ENCODE data around the gene TBC1D22A.

Gene TBC1D22A

GRCh38 chr22:47032956-47033647 is 270.7 kb downstream of the TBC1D22A start:
- no peak for DNase-seq (ENCODE audit: low read depth)

DNA sequence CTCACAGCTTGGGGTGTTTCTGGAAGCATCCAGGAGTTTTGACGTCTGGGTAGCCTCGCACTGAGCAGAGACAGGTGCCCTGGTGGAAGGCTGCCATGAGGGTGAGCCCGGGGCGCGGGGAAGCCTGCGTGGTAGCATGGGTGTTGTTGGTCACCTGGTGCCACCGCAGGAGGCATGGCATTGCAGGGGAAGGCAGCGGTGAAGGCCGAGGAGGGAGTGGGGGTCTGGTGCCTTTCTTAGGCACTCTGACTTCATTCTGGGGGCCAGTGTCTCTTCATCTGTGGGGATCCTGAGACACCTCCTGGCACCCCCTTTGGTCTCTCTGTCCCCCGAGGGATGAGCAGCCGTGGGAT is 271.2 kb downstream of the TBC1D22A start:
- DNase-seq (ENCODE audit: low read depth): no peak

- no peak for DNase-seq (ENCODE audit: low read depth)
Observed at GRCh38 chr22:47034076-47034808, 271.8 kb downstream of the TBC1D22A start.

GRCh38 chr22:47034905-47035419 is 272.5 kb downstream of the TBC1D22A start:
- DNase-seq (ENCODE audit: low read depth): no peak

DNA sequence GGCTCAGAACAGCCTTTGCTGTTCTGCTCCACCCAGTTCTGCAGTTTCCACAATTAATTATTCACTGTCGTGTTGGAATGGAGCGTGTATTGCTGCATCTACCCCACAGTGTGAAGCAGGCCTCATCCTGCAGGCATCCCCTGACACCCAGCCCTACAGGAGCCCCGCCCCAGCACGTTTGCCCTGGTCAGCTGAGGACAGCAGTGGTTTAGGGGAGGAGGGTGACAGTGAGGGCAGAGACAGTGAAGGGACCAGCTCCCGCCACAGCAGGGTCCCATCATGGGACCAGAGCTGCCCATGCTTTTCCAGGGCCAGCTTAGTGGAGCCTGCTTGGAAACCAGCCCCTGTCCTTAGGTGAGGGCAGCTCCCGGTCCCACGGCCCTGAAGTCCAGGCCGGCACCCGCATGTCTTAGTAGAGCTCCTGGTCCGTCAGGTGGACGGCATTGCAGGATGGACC is 273.0 kb downstream of the TBC1D22A start:
- no peak for DNase-seq (ENCODE audit: low read depth)

GRCh38 chr22:47036352-47036751 is 273.9 kb downstream of the TBC1D22A start:
- no peak for DNase-seq (ENCODE audit: low read depth)

DNA sequence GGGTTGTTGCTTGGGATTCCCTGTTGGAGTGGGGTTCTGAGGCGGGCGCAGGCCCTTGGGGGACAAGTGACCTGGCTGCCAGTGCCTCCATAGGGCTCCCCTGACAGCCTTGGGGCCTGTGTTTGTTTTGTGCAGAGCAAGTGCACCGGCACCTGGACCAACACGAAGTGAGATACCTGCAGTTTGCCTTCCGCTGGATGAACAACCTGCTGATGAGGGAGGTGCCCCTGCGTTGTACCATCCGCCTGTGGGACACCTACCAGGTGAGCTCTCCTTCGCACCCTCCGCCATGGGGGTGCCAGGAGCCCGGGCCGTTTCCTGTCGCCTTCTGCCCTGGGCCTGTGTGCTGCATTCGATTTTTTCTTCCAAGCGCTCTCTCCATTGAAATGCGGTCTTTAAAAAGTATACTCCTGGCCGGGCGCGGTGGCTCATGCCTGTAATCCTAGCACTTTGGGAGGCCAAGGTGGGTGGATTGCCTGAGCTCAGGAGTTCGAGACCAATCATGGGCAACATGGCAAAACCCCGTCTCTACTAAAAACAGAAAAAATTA is 274.6 kb downstream of the TBC1D22A start:
- no peak for DNase-seq (ENCODE audit: low read depth)

- no peak for DNase-seq (ENCODE audit: low read depth)
Observed at GRCh38 chr22:47038206-47038835, 275.9 kb downstream of the TBC1D22A start.

DNA sequence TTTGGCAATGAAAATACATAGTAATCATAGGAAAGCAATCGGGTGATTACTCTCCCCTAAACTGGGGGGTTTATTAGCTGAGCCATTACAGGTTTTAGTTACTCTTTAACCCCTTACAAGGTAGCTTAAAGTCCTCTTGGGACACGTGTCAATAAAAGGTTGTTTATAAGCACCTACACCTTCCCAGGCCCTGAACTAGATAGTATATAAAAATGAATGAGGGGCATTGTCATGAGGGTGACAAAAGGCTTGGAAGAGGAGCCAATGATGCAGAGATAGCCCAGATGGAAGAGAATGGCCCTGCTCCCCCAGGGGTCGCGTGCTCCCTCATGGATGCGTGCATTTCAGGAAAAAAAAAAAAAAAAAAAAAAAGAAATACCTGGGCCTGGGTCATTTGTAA is 276.9 kb downstream of the TBC1D22A start:
- DNase-seq (ENCODE audit: low read depth): no peak

GRCh38 chr22:47040486-47041270 is 278.2 kb downstream of the TBC1D22A start:
- no peak for DNase-seq (ENCODE audit: low read depth)

DNA sequence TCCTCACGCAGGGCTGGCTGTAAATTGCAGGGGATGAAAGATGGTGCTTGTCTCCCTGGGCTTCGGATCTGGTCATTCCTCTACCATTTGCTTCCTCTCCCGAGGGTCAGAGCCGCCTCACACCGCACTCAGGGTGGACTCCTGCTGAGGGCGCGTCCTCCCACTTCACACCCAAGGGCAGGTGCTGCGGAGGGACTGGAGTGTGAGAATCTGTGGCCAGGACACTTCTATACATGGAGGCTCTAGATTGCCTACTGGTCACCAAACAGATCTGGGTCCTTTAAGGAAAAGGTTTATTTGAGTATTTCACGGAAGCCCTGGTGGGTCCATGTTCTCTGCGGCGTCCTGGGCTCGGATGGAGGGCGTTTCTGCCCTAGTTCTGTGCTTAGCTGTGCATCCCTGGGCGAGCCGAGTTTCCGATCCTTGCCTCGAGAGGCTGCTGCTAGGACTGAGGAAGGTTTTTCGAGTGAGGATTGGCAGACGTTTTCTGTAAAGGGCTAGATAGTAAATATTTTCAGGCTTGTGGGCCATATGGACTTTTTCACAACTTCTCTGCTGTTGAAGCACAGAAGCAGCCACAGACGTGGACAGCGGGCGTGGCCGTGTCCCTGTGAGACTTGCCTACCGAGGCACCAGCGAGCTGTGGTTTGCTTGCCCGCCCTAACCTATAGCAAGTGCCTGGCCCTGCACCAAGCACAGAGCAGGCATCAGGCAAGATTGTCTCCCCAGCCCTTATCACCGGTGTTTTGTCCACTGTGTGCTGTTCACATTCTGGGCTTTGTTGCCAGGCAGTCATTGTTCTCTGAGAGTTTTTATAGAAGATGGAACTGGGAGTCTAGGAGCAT is 279.0 kb downstream of the TBC1D22A start:
- no peak for DNase-seq (ENCODE audit: low read depth)

DNA sequence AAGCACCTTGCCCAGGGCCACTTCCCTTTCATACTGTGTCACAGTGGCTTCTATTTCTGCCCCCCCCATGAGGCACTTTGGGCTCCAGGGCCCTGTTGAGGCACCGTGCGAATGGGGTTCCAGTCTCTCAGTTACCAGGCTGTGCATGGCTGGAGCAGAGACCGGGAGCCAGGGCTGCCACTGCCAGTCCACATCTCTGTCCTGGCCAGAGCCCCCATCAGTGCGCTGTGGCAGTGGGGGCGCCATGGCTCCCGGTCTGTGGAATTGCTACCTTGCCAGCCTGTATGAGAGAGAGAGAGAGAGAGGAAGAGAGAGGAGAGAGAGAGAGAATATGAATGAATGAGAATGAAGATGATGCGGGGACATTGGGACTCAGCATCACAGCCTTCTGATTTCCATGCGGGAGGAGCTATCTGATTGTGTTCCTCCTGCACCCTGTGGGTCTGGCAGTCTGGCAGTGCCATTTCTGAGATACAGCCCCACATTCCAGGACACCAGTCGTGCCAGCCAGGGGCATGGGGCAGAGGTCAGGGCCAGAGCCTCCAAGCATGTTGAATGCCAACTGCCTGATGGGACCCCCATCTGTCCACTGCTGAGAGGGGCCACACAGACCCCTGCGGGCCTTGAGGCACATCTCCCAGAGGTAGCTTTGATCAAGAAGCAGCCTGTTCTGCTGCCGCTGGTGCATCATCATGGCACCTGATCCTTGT is 279.8 kb downstream of the TBC1D22A start:
- DNase-seq (ENCODE audit: low read depth): no peak

DNA sequence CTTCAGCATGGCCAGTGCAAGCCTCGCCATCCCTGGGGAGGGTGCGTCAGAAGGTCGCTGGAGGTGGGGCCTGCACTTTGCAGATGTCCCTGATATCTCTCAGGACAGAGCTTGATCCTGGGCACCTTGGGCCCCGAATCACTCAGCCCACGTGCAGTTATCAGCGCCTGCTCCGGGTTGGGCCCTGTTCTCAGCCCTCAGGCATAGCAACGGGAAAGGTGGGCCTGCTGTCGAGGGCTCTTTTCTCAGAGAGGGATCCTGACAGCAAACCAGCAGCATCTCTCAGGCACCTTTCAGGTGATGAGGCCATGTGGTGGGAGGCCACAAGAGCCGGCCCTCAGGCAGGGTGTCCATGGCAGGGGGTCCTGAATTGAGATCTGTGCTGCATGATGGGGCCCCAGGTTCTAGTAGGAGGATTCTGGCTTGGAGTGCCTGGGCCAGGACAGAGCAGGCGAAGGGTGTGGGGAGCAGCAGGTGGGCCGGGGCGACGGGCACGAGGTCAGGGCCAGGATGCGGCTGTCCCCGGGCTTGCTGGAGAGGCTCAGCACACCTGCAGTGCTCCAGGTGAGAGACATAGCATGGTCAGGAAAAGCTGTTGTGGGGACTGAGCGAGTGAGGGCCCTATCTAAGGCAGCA is 280.5 kb downstream of the TBC1D22A start:
- DNase-seq (ENCODE audit: low read depth): no peak

GRCh38 chr22:47043835-47044721 is 281.6 kb downstream of the TBC1D22A start:
- no peak for DNase-seq (ENCODE audit: low read depth)

DNA sequence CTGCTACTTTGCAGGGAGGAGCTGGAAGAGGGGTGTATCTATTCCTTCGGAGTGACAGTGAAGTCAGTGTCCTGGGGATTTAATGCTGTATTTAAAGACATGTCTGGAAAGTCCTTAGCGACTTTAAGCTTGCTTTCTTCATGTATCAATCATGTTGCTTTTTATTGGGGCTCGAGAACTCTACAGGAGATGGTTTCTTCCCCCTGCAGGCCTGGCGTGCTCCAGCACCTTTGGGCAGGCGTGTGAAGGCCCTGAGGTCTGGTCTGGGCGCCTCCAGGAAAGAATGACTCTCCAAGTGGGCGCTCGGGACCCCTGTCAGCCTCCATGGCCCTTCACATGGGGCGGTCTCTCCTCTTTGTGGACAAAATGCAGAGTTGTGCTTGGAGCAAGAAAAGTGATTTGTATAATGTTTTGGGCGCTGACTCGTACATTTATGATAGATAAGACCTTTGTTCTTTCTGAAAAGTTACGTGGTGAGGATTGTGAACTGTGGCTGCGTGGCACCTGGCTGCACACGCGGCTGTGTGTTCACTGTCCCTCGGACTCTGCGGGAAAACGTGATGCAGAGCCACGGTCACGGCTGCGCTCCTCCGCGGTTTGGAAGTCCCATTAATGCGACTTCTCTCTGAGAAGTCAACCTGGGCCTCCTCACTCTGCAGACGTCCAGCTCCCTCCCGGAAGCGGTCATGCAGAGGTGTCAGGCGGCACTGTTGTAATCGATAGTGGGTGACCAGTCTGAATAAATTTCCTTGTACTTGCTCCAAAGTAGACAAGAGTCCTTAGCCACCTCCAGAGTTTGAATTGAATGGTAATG is 282.5 kb downstream of the TBC1D22A start:
- no peak for DNase-seq (ENCODE audit: low read depth)

GRCh38 chr22:47045691-47046410 is 283.4 kb downstream of the TBC1D22A start:
- no peak for DNase-seq (ENCODE audit: low read depth)

DNA sequence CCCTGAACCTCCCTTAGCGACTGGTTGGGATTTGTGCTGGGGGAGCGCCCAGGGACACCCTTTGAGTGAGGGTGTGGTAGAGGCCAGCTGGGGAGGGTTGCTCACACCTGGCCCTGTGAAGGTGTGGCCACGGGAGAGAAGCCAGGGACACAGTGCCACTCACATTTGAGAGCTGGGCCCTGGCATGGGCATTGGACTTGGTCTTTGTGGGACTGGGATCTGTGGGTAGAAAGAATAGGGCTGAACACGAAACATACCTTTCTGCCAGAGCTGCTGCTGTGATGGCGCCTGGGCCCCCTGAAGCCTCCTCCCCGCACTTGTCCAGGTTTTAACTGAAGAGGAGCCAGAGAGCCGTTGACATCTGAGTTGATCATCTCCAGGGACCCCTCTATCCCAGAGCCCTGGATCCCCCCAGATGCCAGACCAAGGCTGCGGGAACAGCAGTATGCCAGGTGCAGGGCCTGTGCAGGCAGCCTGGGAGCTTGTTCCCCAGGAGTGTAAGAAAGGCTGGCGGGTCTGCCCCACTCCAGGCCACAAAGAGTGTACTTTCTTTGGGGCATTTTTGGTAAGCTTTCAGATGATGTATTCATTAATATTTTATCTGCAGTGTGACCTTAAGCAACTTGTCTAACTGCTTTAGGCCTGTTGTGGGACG is 284.1 kb downstream of the TBC1D22A start:
- DNase-seq (ENCODE audit: low read depth): no peak
